Smooth muscle cell (in vitro differentiated cells): Measurements from ENCODE around the gene DNM2. TPM values are rescaled to one million over a fixed set of nuclear protein-coding genes. Genes with fewer than 3 reads are reported as not detected.

Experiments used
- DNase-seq: peaks from one replicate; lab custom pipeline; 2025; ENCODE audit not compliant: unreplicated experiment; lab: John Stamatoyannopoulos, UW
- H2AFZ ChIP-seq: fragments of 200-600 bp; sonication (generic); 2 replicates; pipeline ENCODE4 v1.6.0; 2016; ENCODE audit warnings: antibody characterized with exemption, low read depth, mild to moderate bottlenecking
- H3F3A ChIP-seq: fragments of 200-600 bp; sonication (generic); 2 replicates; pipeline ENCODE4 v1.6.0; 2017; ENCODE audit warnings: antibody characterized with exemption, low read depth
- H3K27ac ChIP-seq: fragments of 200-600 bp; sonication (generic); 2 replicates; pipeline ENCODE4 v1.5.1; 2016; ENCODE audit warnings: low read depth, mild to moderate bottlenecking
- H3K27me3 ChIP-seq: fragments of 200-600 bp; sonication (generic); 2 replicates; pipeline ENCODE4 v1.6.1; 2016; ENCODE audit warnings: low read depth, mild to moderate bottlenecking
- H3K36me3 ChIP-seq: fragments of 200-600 bp; sonication (generic); 2 replicates; pipeline ENCODE4 v1.5.1; 2016; ENCODE audit warnings: low read depth
- H3K4me1 ChIP-seq: fragments of 200-600 bp; sonication (generic); 2 replicates; pipeline ENCODE4 v1.5.1; 2016; ENCODE audit warnings: low read depth
- H3K4me2 ChIP-seq: fragments of 200-600 bp; sonication (generic); 2 replicates; pipeline ENCODE4 v1.6.0; 2016; ENCODE audit warnings: mild to moderate bottlenecking
- H3K4me3 ChIP-seq: fragments of 200-600 bp; sonication (generic); 2 replicates; pipeline ENCODE4 v1.5.1; 2016; ENCODE audit warnings: mild to moderate bottlenecking
- H3K79me2 ChIP-seq: fragments of 200-600 bp; sonication (generic); 2 replicates; pipeline ENCODE4 v1.6.0; 2016; ENCODE audit warnings: low read depth, mild to moderate bottlenecking
- H3K9ac ChIP-seq: fragments of 200-600 bp; sonication (generic); 2 replicates; pipeline ENCODE4 v1.6.0; 2016; ENCODE audit warnings: low read depth
- H3K9me3 ChIP-seq: fragments of 200-600 bp; sonication (generic); replicated peaks from 2 replicates; pipeline ENCODE4 v1.5.1; 2016; ENCODE audit warnings: low read depth
- H4K20me1 ChIP-seq: fragments of 200-600 bp; sonication (generic); 2 replicates; pipeline ENCODE4 v1.6.0; 2016; ENCODE audit warnings: low read depth
- CTCF ChIP-seq: fragments of 200-600 bp; sonication (generic); IDR thresholded peaks from 2 replicates; pipeline ENCODE4 v1.5.1; 2017; ENCODE audit warnings: borderline replicate concordance, mild to moderate bottlenecking, antibody characterized with exemption; ENCODE audit not compliant: insufficient read depth, poor library complexity, severe bottlenecking
- WGBS: methylation state at CpG from one replicate; pipeline ENCODE4 v1.1.7; 2016; ENCODE audit warnings: low lambda C conversion rate; 5-methylcytosine and 5-hydroxymethylcytosine counted together
- polyA plus RNA-seq: library from polyadenylated mRNA; unstranded; fragments of >200 nt; fragmentation: Nextera tagmentation; extraction: Ambion mirVana; gene quantifications from 2 replicates; pipeline ENCODE4 v1.2.1, GENCODE V29; 2016
- total RNA-seq: library from RNA; depleted of rRNA; stranded (reverse); fragments of >200 nt; gene quantifications from 2 replicates; pipeline ENCODE4 v1.2.3, GENCODE V29; 2014

Gene DNM2
- total and polyA plus RNA-seq, 2 experiments from 2014 or later, result 65.1 to 93.2 TPM

DNA sequence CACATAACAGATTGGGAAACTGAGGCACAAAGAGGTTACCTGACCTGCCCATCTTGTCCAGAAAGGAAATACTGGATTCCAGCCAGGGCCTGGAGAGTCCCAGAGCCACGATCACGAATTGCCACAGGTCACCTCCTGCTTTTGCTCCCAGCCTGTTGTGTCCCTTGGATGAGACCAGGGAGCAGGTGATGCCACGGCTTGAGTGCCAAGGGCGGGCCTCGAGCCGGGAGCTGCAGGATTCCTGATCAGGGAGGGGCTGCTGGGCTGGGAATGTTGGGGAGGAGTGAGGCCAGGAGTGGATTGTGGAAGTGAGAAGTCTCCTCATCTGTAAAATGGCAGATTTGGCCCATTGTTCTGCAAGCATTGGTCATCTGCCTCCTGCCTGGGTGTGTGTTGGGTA, 29.4 kb downstream of the DNM2 start:
- no peak overlapping the region for H3K27ac ChIP-seq
- H2AFZ ChIP-seq, result no peak overlapping the region
- no peak for DNase-seq
- no peak for TF ChIP-seq CTCF
- H3K27me3 ChIP-seq, result no peaks in the 10 kb centered on the region
- peaks cover 100% of the 10 kb centered on the region for H4K20me1 ChIP-seq
- no peaks in the 10 kb centered on the region for H3K4me1 ChIP-seq
- H3K4me2 ChIP-seq, result no peak overlapping the region
- H3F3A ChIP-seq, result no peaks in the 10 kb centered on the region
- peaks cover 93% of the 10 kb centered on the region for H3K79me2 ChIP-seq
- H3K9ac ChIP-seq, result no peak overlapping the region
- no peak overlapping the region for H3K4me3 ChIP-seq
- H3K36me3 ChIP-seq, result no peaks in the 10 kb centered on the region
- H3K9me3 ChIP-seq, result no peaks in the 10 kb centered on the region
- 81% methylated on average over 6 of the region's 6 CpGs for WGBS

- no peaks in the 10 kb centered on the region for H3F3A ChIP-seq
- 92% methylated on average over 8 of the region's 8 CpGs for WGBS
- no peak overlapping the region for H3K27ac ChIP-seq
- H3K9me3 ChIP-seq, result no peaks in the 10 kb centered on the region
- no peaks in the 10 kb centered on the region for H3K36me3 ChIP-seq
- no peak for TF ChIP-seq CTCF
- no peaks in the 10 kb centered on the region for H3K27me3 ChIP-seq
- peaks cover 93% of the 10 kb centered on the region for H3K79me2 ChIP-seq
- no peak overlapping the region for H3K4me3 ChIP-seq
- H4K20me1 ChIP-seq, result peaks cover 100% of the 10 kb centered on the region
- no peak overlapping the region for H3K9ac ChIP-seq
- H3K4me1 ChIP-seq, result no peaks in the 10 kb centered on the region
- no peak overlapping the region for H3K4me2 ChIP-seq
- DNase-seq, result no peak
- H2AFZ ChIP-seq, result no peak overlapping the region
Observed at GRCh38 chr19:10747674-10748073, 29.8 kb downstream of the DNM2 start.

- 92% methylated on average over 20 of the region's 20 CpGs for WGBS
- Histone ChIP-seq H3K27ac (peak overlapping the region; percentile 16), H3K27me3 (no peaks in the 10 kb centered on the region), H3K4me1 (no peaks in the 10 kb centered on the region), H3K4me3 (no peak overlapping the region), H3K9ac (no peak overlapping the region), H2AFZ (no peak overlapping the region), H3K4me2 (no peak overlapping the region), H3F3A (no peaks in the 10 kb centered on the region), H4K20me1 (peaks cover 98% of the 10 kb centered on the region), H3K36me3 (no peaks in the 10 kb centered on the region), H3K9me3 (no peaks in the 10 kb centered on the region), H3K79me2 (peaks cover 93% of the 10 kb centered on the region)
- TF ChIP-seq CTCF, result no peak
- no peak for DNase-seq
Observed at GRCh38 chr19:10748195-10748926, 30.5 kb downstream of the DNM2 start.

- Histone ChIP-seq H3K36me3 (no peaks in the 10 kb centered on the region), H3K27ac (peak overlapping the region; percentile 16), H4K20me1 (peaks cover 98% of the 10 kb centered on the region), H3K4me1 (no peaks in the 10 kb centered on the region), H3K79me2 (peaks cover 93% of the 10 kb centered on the region), H3K27me3 (no peaks in the 10 kb centered on the region), H3K9ac (no peak overlapping the region), H2AFZ (no peak overlapping the region), H3K4me3 (no peak overlapping the region), H3K9me3 (no peaks in the 10 kb centered on the region), H3K4me2 (peak overlapping the region; percentile 37), H3F3A (no peaks in the 10 kb centered on the region)
- TF ChIP-seq CTCF, result no peak
- no peak for DNase-seq
- 50% methylated on average over 10 of the region's 10 CpGs for WGBS
Observed at GRCh38 chr19:10748927-10749434, 31.1 kb downstream of the DNM2 start.
